ENCODE data around the gene MTMR10. TPM values are rescaled to one million over a fixed set of nuclear protein-coding genes. Genes with fewer than 3 reads are reported as not detected.

MTMR10 gene
- total RNA-seq, 1 donor from 2014 or later: 14.8 TPM

GRCh38 chr15:30969724-30970123 is 21.7 kb downstream of the MTMR10 start:
- H3K79me2 ChIP-seq (ENCODE audit: insufficient read depth, low read length): peaks cover 3% of the 10 kb centered on the region
- H3K27me3 Mint-ChIP-seq (ENCODE audit: low read depth, unreplicated experiment): no peaks in the 10 kb centered on the region
- peaks cover 8% of the 10 kb centered on the region for H4K20me1 ChIP-seq (ENCODE audit: insufficient read depth, low read length)
- no peak for FAIRE-seq
- H3K4me3 Mint-ChIP-seq (ENCODE audit: unreplicated experiment): no peak overlapping the region
- DNase-seq (ENCODE audit: low read depth): no peak
- H2AFZ ChIP-seq (ENCODE audit: low read depth, low read length): no peak overlapping the region
- H3K9me3 ChIP-seq (ENCODE audit: insufficient read depth, low read depth, low read length): no peaks in the 10 kb centered on the region
- TF ChIP-seq EZH2 (IDR thresholded peaks at IDR 0.05; ENCODE audit: insufficient read depth, low read length): no peak
- TF ChIP-seq CTCF (IDR thresholded peaks at IDR 0.05; ENCODE audit: insufficient read depth, low read depth, low read length): no peak
- H3K27ac ChIP-seq (ENCODE audit: low read depth, low read length): no peak overlapping the region
- no peaks in the 10 kb centered on the region for H3K4me1 Mint-ChIP-seq (ENCODE audit: low read depth, unreplicated experiment)
- H3K27ac Mint-ChIP-seq (ENCODE audit: unreplicated experiment): no peak overlapping the region
- no peak overlapping the region for H3K4me3 ChIP-seq (ENCODE audit: insufficient read depth, low read depth, low read length)
- no peaks in the 10 kb centered on the region for H3K27me3 ChIP-seq (ENCODE audit: insufficient read depth, low read length)
- no peak overlapping the region for H3K4me2 ChIP-seq (ENCODE audit: low read length)
- peaks cover 10% of the 10 kb centered on the region for H3K36me3 Mint-ChIP-seq (ENCODE audit: low read depth, unreplicated experiment)
- no peaks in the 10 kb centered on the region for H3K9me3 Mint-ChIP-seq (ENCODE audit: unreplicated experiment)
- peaks cover 15% of the 10 kb centered on the region for H3K36me3 ChIP-seq (ENCODE audit: insufficient read depth, low read length)
- no peak overlapping the region for H3K9ac ChIP-seq (ENCODE audit: low read length)
- H3K4me1 ChIP-seq (ENCODE audit: insufficient read depth, low read length): no peaks in the 10 kb centered on the region

- H3K4me2 ChIP-seq (ENCODE audit: low read length): no peak overlapping the region
- FAIRE-seq (no peak), DNase-seq (ENCODE audit: low read depth) (no peak)
- no peak overlapping the region for H3K4me3 Mint-ChIP-seq (ENCODE audit: unreplicated experiment)
- no peaks in the 10 kb centered on the region for H3K27me3 Mint-ChIP-seq (ENCODE audit: low read depth, unreplicated experiment)
- H3K4me1 ChIP-seq (ENCODE audit: insufficient read depth, low read length): no peaks in the 10 kb centered on the region
- H3K36me3 Mint-ChIP-seq (ENCODE audit: low read depth, unreplicated experiment): no peaks in the 10 kb centered on the region
- H3K4me1 Mint-ChIP-seq (ENCODE audit: low read depth, unreplicated experiment): no peaks in the 10 kb centered on the region
- H3K36me3 ChIP-seq (ENCODE audit: insufficient read depth, low read length): peaks cover 15% of the 10 kb centered on the region
- no peaks in the 10 kb centered on the region for H3K27me3 ChIP-seq (ENCODE audit: insufficient read depth, low read length)
- no peaks in the 10 kb centered on the region for H4K20me1 ChIP-seq (ENCODE audit: insufficient read depth, low read length)
- no peaks in the 10 kb centered on the region for H3K9me3 ChIP-seq (ENCODE audit: insufficient read depth, low read depth, low read length)
- no peak overlapping the region for H2AFZ ChIP-seq (ENCODE audit: low read depth, low read length)
- H3K9me3 Mint-ChIP-seq (ENCODE audit: unreplicated experiment): no peaks in the 10 kb centered on the region
- H3K4me3 ChIP-seq (ENCODE audit: insufficient read depth, low read depth, low read length): no peak overlapping the region
- TF ChIP-seq EZH2 (IDR thresholded peaks at IDR 0.05; ENCODE audit: insufficient read depth, low read length): no peak
- no peak for TF ChIP-seq CTCF (IDR thresholded peaks at IDR 0.05; ENCODE audit: insufficient read depth, low read depth, low read length)
- no peaks in the 10 kb centered on the region for H3K79me2 ChIP-seq (ENCODE audit: insufficient read depth, low read length)
- no peak overlapping the region for H3K27ac ChIP-seq (ENCODE audit: low read depth, low read length)
- H3K9ac ChIP-seq (ENCODE audit: low read length): no peak overlapping the region
- no peak overlapping the region for H3K27ac Mint-ChIP-seq (ENCODE audit: unreplicated experiment)
Measured at GRCh38 chr15:30963681-30964080, 27.7 kb downstream of the MTMR10 start.

GRCh38 chr15:30962659-30963058 is 28.8 kb downstream of the MTMR10 start:
- Histone ChIP-seq H3K4me3 (ENCODE audit: insufficient read depth, low read depth, low read length) (no peak overlapping the region), H3K27me3 (ENCODE audit: insufficient read depth, low read length) (no peaks in the 10 kb centered on the region), H2AFZ (ENCODE audit: low read depth, low read length) (no peak overlapping the region), H3K4me2 (ENCODE audit: low read length) (no peak overlapping the region), H3K4me1 (ENCODE audit: insufficient read depth, low read length) (no peaks in the 10 kb centered on the region), H3K36me3 (ENCODE audit: insufficient read depth, low read length) (peaks cover 24% of the 10 kb centered on the region), H3K9ac (ENCODE audit: low read length) (no peak overlapping the region), H3K79me2 (ENCODE audit: insufficient read depth, low read length) (no peaks in the 10 kb centered on the region), H3K27ac (ENCODE audit: low read depth, low read length) (no peak overlapping the region), H4K20me1 (ENCODE audit: insufficient read depth, low read length) (no peaks in the 10 kb centered on the region), H3K9me3 (ENCODE audit: insufficient read depth, low read depth, low read length) (no peaks in the 10 kb centered on the region)
- FAIRE-seq: no peak
- H3K9me3 Mint-ChIP-seq (ENCODE audit: unreplicated experiment): no peaks in the 10 kb centered on the region
- TF ChIP-seq EZH2 (IDR thresholded peaks at IDR 0.05; ENCODE audit: insufficient read depth, low read length): no peak
- TF ChIP-seq CTCF (IDR thresholded peaks at IDR 0.05; ENCODE audit: insufficient read depth, low read depth, low read length): no peak
- H3K27me3 Mint-ChIP-seq (ENCODE audit: low read depth, unreplicated experiment): no peaks in the 10 kb centered on the region
- no peak for DNase-seq (ENCODE audit: low read depth)
- no peak overlapping the region for H3K27ac Mint-ChIP-seq (ENCODE audit: unreplicated experiment)
- H3K4me3 Mint-ChIP-seq (ENCODE audit: unreplicated experiment): no peak overlapping the region
- peaks cover 5% of the 10 kb centered on the region for H3K36me3 Mint-ChIP-seq (ENCODE audit: low read depth, unreplicated experiment)
- H3K4me1 Mint-ChIP-seq (ENCODE audit: low read depth, unreplicated experiment): no peaks in the 10 kb centered on the region

Data from astrocyte (in vitro differentiated cells and primary cell).